ENCODE measurements around the gene ZNF552.
A peak's percentile ranks its signal among the peaks of the same experiment; 100 is the strongest.
"Not testable (repeated sequence)": the region's sequence is repeated elsewhere in the genome, so short reads cannot be mapped to it uniquely, and the experiment has no call there.

The ZNF552 gene

GRCh38 chr19:57810410-57811295 lies 4.1 kb downstream of the ZNF552 start:
- H3K27ac Mint-ChIP-seq = peak overlapping the region; percentile 17
- DNase-seq, H3K4me3 Mint-ChIP-seq, CTCF ChIA-PET, H3K27me3 Mint-ChIP-seq, H3K9me3 Mint-ChIP-seq: not testable (repeated sequence)
- H3K36me3 Mint-ChIP-seq = peaks cover 57% of the 10 kb centered on the region
- peaks cover 39% of the 10 kb centered on the region for H3K4me1 Mint-ChIP-seq

GRCh38 chr19:57807541-57807940 lies 7.2 kb downstream of the ZNF552 start:
- H3K4me3 Mint-ChIP-seq = no peak overlapping the region
- peaks cover 29% of the 10 kb centered on the region for H3K4me1 Mint-ChIP-seq

GRCh38 chr19:57803594-57804325 lies 11.0 kb downstream of the ZNF552 start:
- no peaks in the 10 kb centered on the region for H3K27me3 Mint-ChIP-seq
- no peaks in the 10 kb centered on the region for H3K9me3 Mint-ChIP-seq
- peak overlapping the region; percentile 17 for H3K4me3 Mint-ChIP-seq
- CTCF ChIA-PET = no interaction called here
- DNase-seq = peak; percentile 28
- H3K27ac Mint-ChIP-seq = peak overlapping the region; percentile 76
- peaks cover 59% of the 10 kb centered on the region for H3K36me3 Mint-ChIP-seq
- peaks cover 21% of the 10 kb centered on the region for H3K4me1 Mint-ChIP-seq

More at GRCh38 chr19:57807541-57807940, 7.2 kb downstream of the ZNF552 start:
- DNase-seq = no peak
- Mint-ChIP-seq H3K27ac (no peak overlapping the region), H3K27me3 (no peaks in the 10 kb centered on the region), H3K36me3 (peaks cover 71% of the 10 kb centered on the region), H3K9me3 (no peaks in the 10 kb centered on the region)
- CTCF ChIA-PET = no interaction called here

GRCh38 chr19:57803265-57803593 lies 11.5 kb downstream of the ZNF552 start:
- no peaks in the 10 kb centered on the region for H3K27me3 Mint-ChIP-seq
- CTCF ChIA-PET = no interaction called here
- no peaks in the 10 kb centered on the region for H3K9me3 Mint-ChIP-seq
- DNase-seq = no peak
- H3K27ac Mint-ChIP-seq = peak overlapping the region; percentile 76
- H3K36me3 Mint-ChIP-seq = peaks cover 54% of the 10 kb centered on the region
- peak overlapping the region; percentile 17 for H3K4me3 Mint-ChIP-seq
- H3K4me1 Mint-ChIP-seq = peaks cover 21% of the 10 kb centered on the region

GRCh38 chr19:57802269-57802668 lies 12.4 kb downstream of the ZNF552 start:
- CTCF ChIA-PET = interaction anchor here (0.7 kb wide), 1 partner anchor 27 kb away, joined by 7 read pairs; no protein-coding TSS in a partner anchor
- H3K27ac Mint-ChIP-seq = no peak overlapping the region
- H3K36me3 Mint-ChIP-seq = peaks cover 49% of the 10 kb centered on the region
- no peaks in the 10 kb centered on the region for H3K9me3 Mint-ChIP-seq
- H3K27me3 Mint-ChIP-seq = no peaks in the 10 kb centered on the region
- no peak for DNase-seq
- H3K4me1 Mint-ChIP-seq = peaks cover 21% of the 10 kb centered on the region
- no peak overlapping the region for H3K4me3 Mint-ChIP-seq

- Mint-ChIP-seq H3K27me3 (no peaks in the 10 kb centered on the region), H3K27ac (no peak overlapping the region), H3K36me3 (peaks cover 49% of the 10 kb centered on the region), H3K4me3 (no peak overlapping the region), H3K9me3 (peaks cover under 1% of the 10 kb centered on the region), H3K4me1 (peaks cover 21% of the 10 kb centered on the region)
- no peak for DNase-seq
- CTCF ChIA-PET = no interaction called here
These were observed 14.0 kb downstream of the ZNF552 start for GRCh38 chr19:57800696-57801095.

- H3K9me3 Mint-ChIP-seq = peaks cover 13% of the 10 kb centered on the region
- DNase-seq, H3K27me3 Mint-ChIP-seq, CTCF ChIA-PET, H3K4me1 Mint-ChIP-seq, H3K27ac Mint-ChIP-seq, H3K4me3 Mint-ChIP-seq: not testable (repeated sequence)
- peaks cover 49% of the 10 kb centered on the region for H3K36me3 Mint-ChIP-seq
These were observed 18.1 kb downstream of the ZNF552 start for GRCh38 chr19:57796580-57796979.

- CTCF ChIA-PET = no interaction called here
- no peak overlapping the region for H3K4me3 Mint-ChIP-seq
- no peak overlapping the region for H3K27ac Mint-ChIP-seq
- peaks cover 59% of the 10 kb centered on the region for H3K9me3 Mint-ChIP-seq
- no peak for DNase-seq
- H3K4me1 Mint-ChIP-seq = no peaks in the 10 kb centered on the region
- H3K27me3 Mint-ChIP-seq = no peaks in the 10 kb centered on the region
- peaks cover 67% of the 10 kb centered on the region for H3K36me3 Mint-ChIP-seq
These were observed 25.4 kb downstream of the ZNF552 start for GRCh38 chr19:57789288-57789687.

GRCh38 chr19:57788114-57788692 lies 26.5 kb downstream of the ZNF552 start:
- Mint-ChIP-seq H3K4me1 (no peaks in the 10 kb centered on the region), H3K9me3 (peaks cover 56% of the 10 kb centered on the region), H3K27ac (peak overlapping the region; percentile 43), H3K36me3 (peaks cover 66% of the 10 kb centered on the region), H3K27me3 (no peaks in the 10 kb centered on the region), H3K4me3 (no peak overlapping the region)
- CTCF ChIA-PET = no interaction called here
- DNase-seq = no peak

GRCh38 chr19:57786906-57787305 lies 27.8 kb downstream of the ZNF552 start:
- Mint-ChIP-seq H3K27me3 (no peaks in the 10 kb centered on the region), H3K36me3 (peaks cover 66% of the 10 kb centered on the region), H3K4me3 (no peak overlapping the region), H3K9me3 (peaks cover 56% of the 10 kb centered on the region), H3K27ac (no peak overlapping the region), H3K4me1 (no peaks in the 10 kb centered on the region)
- CTCF ChIA-PET = no interaction called here
- no peak for DNase-seq

- no peak for DNase-seq
- Mint-ChIP-seq H3K4me1 (no peaks in the 10 kb centered on the region), H3K36me3 (peaks cover 64% of the 10 kb centered on the region), H3K27ac (no peak overlapping the region), H3K4me3 (no peak overlapping the region), H3K27me3 (no peaks in the 10 kb centered on the region), H3K9me3 (peaks cover 60% of the 10 kb centered on the region)
- CTCF ChIA-PET = no interaction called here
These were observed 28.4 kb downstream of the ZNF552 start for GRCh38 chr19:57786286-57786685.

- CTCF ChIA-PET = no interaction called here
- H3K36me3 Mint-ChIP-seq = peaks cover 80% of the 10 kb centered on the region
- no peak overlapping the region for H3K4me3 Mint-ChIP-seq
- peaks cover 63% of the 10 kb centered on the region for H3K9me3 Mint-ChIP-seq
- H3K27me3 Mint-ChIP-seq = no peaks in the 10 kb centered on the region
- no peak overlapping the region for H3K27ac Mint-ChIP-seq
- no peak for DNase-seq
- H3K4me1 Mint-ChIP-seq = peaks cover 7% of the 10 kb centered on the region
These were observed 35.4 kb downstream of the ZNF552 start for GRCh38 chr19:57779220-57779845.

GRCh38 chr19:57778336-57778735 lies 36.4 kb downstream of the ZNF552 start:
- Mint-ChIP-seq H3K27me3 (no peaks in the 10 kb centered on the region), H3K4me1 (peaks cover 12% of the 10 kb centered on the region), H3K4me3 (no peak overlapping the region), H3K36me3 (peaks cover 82% of the 10 kb centered on the region), H3K9me3 (peaks cover 69% of the 10 kb centered on the region), H3K27ac (no peak overlapping the region)
- CTCF ChIA-PET = no interaction called here
- no peak for DNase-seq

- no peak overlapping the region for H3K4me3 Mint-ChIP-seq
- peaks cover 75% of the 10 kb centered on the region for H3K9me3 Mint-ChIP-seq
- H3K27ac Mint-ChIP-seq = no peak overlapping the region
- peaks cover 25% of the 10 kb centered on the region for H3K4me1 Mint-ChIP-seq
- DNase-seq = no peak
- H3K27me3 Mint-ChIP-seq = no peaks in the 10 kb centered on the region
- CTCF ChIA-PET = no interaction called here
- H3K36me3 Mint-ChIP-seq = peaks cover 90% of the 10 kb centered on the region
These were observed 37.9 kb downstream of the ZNF552 start for GRCh38 chr19:57776764-57777296.

All from activated naive CD4-positive, alpha-beta T cell treated with anti-CD3 and anti-CD28 coated beads, Interleukin-2, amount 10 ng/mL, durations not matched to agents 7 days and 5 days (primary cell).